GM23338 (cell line): ENCODE data around the gene ADGRD1. TPM values are rescaled to one million over a fixed set of nuclear protein-coding genes. Genes with fewer than 3 reads are reported as not detected.

Experiments used
- ATAC-seq: fragments of 200-7000 bp; cut with Tn5 transposase; 3 replicates; pipeline ENCODE4 v1.9.1; 2020
- DNase-seq: peaks from one replicate; pipeline ENCODE4 v3.0.0-alpha.2; 2015; ENCODE audit warnings: low spot score
- H2AFZ ChIP-seq: fragments of 200-600 bp; sonication (generic); 2 replicates; pipeline ENCODE4 v1.8.0; 2016; ENCODE audit warnings: antibody characterized with exemption, mild to moderate bottlenecking, moderate library complexity
- H3F3A ChIP-seq: fragments of 200-600 bp; sonication (generic); replicated peaks from 2 replicates; pipeline ENCODE4 v1.8.0; 2017; ENCODE audit warnings: antibody characterized with exemption, mixed run types, low read depth
- H3K27ac ChIP-seq: fragments of 200-600 bp; sonication (generic); 2 replicates; pipeline ENCODE4 v1.6.1; 2016; ENCODE audit warnings: low read depth
- H3K27me3 ChIP-seq: fragments of 200-600 bp; sonication (generic); 2 replicates; pipeline ENCODE4 v1.8.0; 2016; ENCODE audit warnings: mild to moderate bottlenecking, mixed run types, moderate library complexity; ENCODE audit not compliant: insufficient read depth
- H3K36me3 ChIP-seq: fragments of 200-600 bp; sonication (generic); 2 replicates; pipeline ENCODE4 v1.8.0; 2016; ENCODE audit warnings: mild to moderate bottlenecking; ENCODE audit not compliant: insufficient read depth
- H3K4me1 ChIP-seq: fragments of 200-600 bp; sonication (generic); 2 replicates; pipeline ENCODE4 v1.8.0; 2016; ENCODE audit warnings: mild to moderate bottlenecking, moderate library complexity; ENCODE audit not compliant: insufficient read depth
- H3K4me2 ChIP-seq: fragments of 200-600 bp; sonication (generic); 2 replicates; pipeline ENCODE4 v1.7.1; 2017; ENCODE audit warnings: mixed run types
- H3K4me3 ChIP-seq: fragments of 200-600 bp; sonication (generic); 2 replicates; pipeline ENCODE4 v1.6.1; 2016; ENCODE audit warnings: mixed run types
- H3K79me2 ChIP-seq: fragments of 200-600 bp; sonication (generic); replicated peaks from 2 replicates; pipeline ENCODE4 v1.8.0; 2017; ENCODE audit warnings: mild to moderate bottlenecking; ENCODE audit not compliant: insufficient read depth
- H3K9me2 ChIP-seq: fragments of 200-600 bp; sonication (generic); 2 replicates; pipeline ENCODE4 v1.8.0; 2017; ENCODE audit not compliant: insufficient read depth
- H4K20me1 ChIP-seq: fragments of 200-600 bp; sonication (generic); replicated peaks from 2 replicates; pipeline ENCODE4 v1.8.0; 2017; ENCODE audit warnings: mild to moderate bottlenecking; ENCODE audit not compliant: insufficient read depth
- H3K27ac Mint-ChIP-seq: 2 replicates; pipeline ENCODE4 v1.8.0; 2020; ENCODE audit warnings: inconsistent platforms, mild to moderate bottlenecking, moderate library complexity, mixed read lengths
- H3K27me3 Mint-ChIP-seq: 3 replicates; pipeline ENCODE4 v1.8.0; 2022; ENCODE audit warnings: low read depth, mild to moderate bottlenecking, moderate library complexity, mixed read lengths, inconsistent platforms; ENCODE audit not compliant: insufficient read depth, poor library complexity
- H3K36me3 Mint-ChIP-seq: 3 replicates; pipeline ENCODE4 v1.8.0; 2021; ENCODE audit warnings: low read depth, mild to moderate bottlenecking, inconsistent platforms, moderate library complexity, mixed read lengths
- H3K4me1 Mint-ChIP-seq: 3 replicates; pipeline ENCODE4 v1.8.0; 2020; ENCODE audit warnings: mild to moderate bottlenecking, inconsistent platforms, mixed read lengths
- H3K4me3 Mint-ChIP-seq: 3 replicates; pipeline ENCODE4 v1.8.0; 2021; ENCODE audit warnings: moderate library complexity, mild to moderate bottlenecking, inconsistent platforms, mixed read lengths
- H3K9me3 Mint-ChIP-seq: 3 replicates; pipeline ENCODE4 v1.8.0; 2020; ENCODE audit warnings: moderate library complexity, mild to moderate bottlenecking, inconsistent platforms, mixed read lengths
- EZH2 ChIP-seq: fragments of 200-600 bp; sonication (generic); IDR thresholded peaks from one replicate; pipeline ENCODE4 v1.8.0; 2017; ENCODE audit warnings: antibody characterized with exemption, mild to moderate bottlenecking, low read depth; ENCODE audit not compliant: unreplicated experiment
- EZH2phosphoT487 ChIP-seq: fragments of 200-600 bp; sonication (generic); IDR thresholded peaks from one replicate; pipeline ENCODE4 v1.8.1; 2018; ENCODE audit warnings: antibody characterized with exemption; ENCODE audit not compliant: unreplicated experiment
- NANOG ChIP-seq: IDR thresholded peaks from 2 replicates; pipeline ENCODE4 v1.6.1; 2016; ENCODE audit warnings: antibody characterized with exemption, borderline replicate concordance
- STAT1 ChIP-seq: IDR thresholded peaks from one replicate; pipeline ENCODE4 v1.6.1; 2016; ENCODE audit warnings: antibody characterized with exemption; ENCODE audit not compliant: unreplicated experiment
- ZNF114 ChIP-seq: fragments of 250-450 bp; sonication (Bioruptor Pico); IDR thresholded peaks from 2 replicates; pipeline ENCODE4 v1.5.0; 2020; ENCODE audit warnings: mild to moderate bottlenecking, moderate library complexity
- ZNF331 ChIP-seq: fragments of 250-450 bp; sonication (Bioruptor Pico); IDR thresholded peaks from 2 replicates; pipeline ENCODE4 v1.5.0; 2020; ENCODE audit warnings: low read depth, mild to moderate bottlenecking, moderate library complexity
- polyA plus RNA-seq: library from polyadenylated mRNA; unstranded; fragments of >200 nt; fragmentation: Nextera tagmentation; extraction: Ambion mirVana; gene quantifications from 2 replicates; pipeline ENCODE4 v1.2.1, GENCODE V29; 2016
- total RNA-seq: library from RNA; depleted of rRNA; stranded (reverse); fragments of >200 nt; shearing (Covaris generic); gene quantifications from 2 replicates; pipeline ENCODE4 v1.2.3, GENCODE V29; 2014
- TF ChIP-seq, protein P1 (sequence below): fragments of 250-450 bp; sonication (Bioruptor Pico); IDR thresholded peaks from 2 replicates; pipeline ENCODE4 v1.5.0; 2020; ENCODE audit warnings: mild to moderate bottlenecking, moderate library complexity
- TF ChIP-seq, protein P2 (sequence below), 2 experiments: fragments of 200-600 bp in 1 of 2; sonication (generic) in 1 of 2; conservative IDR thresholded peaks; 2 replicates each; pipeline versions ENCODE4 v1.5.1 to v1.6.1; 2016 to 2017; ENCODE audit warnings: antibody characterized with exemption in 2 of 2, low read depth in 2 of 2, mild to moderate bottlenecking in 2 of 2, moderate library complexity in 1 of 2
- TF ChIP-seq, protein P3 (sequence below): IDR thresholded peaks from one replicate; pipeline ENCODE4 v1.6.1; 2018; ENCODE audit warnings: antibody characterized with exemption; ENCODE audit not compliant: unreplicated experiment
- TF ChIP-seq, protein P4 (sequence below): IDR thresholded peaks from 2 replicates; pipeline ENCODE4 v1.6.1; 2016; ENCODE audit warnings: antibody characterized with exemption

ADGRD1 gene
- total and polyA plus RNA-seq, 2 experiments from 2014 or later: 1.4 TPM; not detected in 1

DNA sequence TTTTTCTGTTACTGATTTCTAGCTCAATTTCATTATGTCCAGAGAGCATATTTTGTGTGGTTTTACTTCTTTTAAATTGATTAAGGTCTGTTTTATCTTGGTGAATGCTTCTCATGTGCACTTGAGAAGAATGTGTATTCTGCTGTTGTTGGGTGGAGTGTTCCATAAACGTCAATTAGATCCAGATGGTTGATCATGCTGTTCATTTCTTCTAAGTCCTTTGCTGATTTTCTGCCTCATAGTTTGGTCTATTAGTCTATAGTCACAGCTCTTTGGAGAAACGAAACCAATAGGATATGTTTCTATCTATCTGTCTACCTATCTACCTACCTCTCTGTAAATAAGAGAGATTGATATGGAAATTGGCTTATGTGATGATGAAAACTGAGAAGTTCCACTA lies 17.1 kb upstream of the ADGRD1 start (continued):
- TF ChIP-seq, protein P1, sequence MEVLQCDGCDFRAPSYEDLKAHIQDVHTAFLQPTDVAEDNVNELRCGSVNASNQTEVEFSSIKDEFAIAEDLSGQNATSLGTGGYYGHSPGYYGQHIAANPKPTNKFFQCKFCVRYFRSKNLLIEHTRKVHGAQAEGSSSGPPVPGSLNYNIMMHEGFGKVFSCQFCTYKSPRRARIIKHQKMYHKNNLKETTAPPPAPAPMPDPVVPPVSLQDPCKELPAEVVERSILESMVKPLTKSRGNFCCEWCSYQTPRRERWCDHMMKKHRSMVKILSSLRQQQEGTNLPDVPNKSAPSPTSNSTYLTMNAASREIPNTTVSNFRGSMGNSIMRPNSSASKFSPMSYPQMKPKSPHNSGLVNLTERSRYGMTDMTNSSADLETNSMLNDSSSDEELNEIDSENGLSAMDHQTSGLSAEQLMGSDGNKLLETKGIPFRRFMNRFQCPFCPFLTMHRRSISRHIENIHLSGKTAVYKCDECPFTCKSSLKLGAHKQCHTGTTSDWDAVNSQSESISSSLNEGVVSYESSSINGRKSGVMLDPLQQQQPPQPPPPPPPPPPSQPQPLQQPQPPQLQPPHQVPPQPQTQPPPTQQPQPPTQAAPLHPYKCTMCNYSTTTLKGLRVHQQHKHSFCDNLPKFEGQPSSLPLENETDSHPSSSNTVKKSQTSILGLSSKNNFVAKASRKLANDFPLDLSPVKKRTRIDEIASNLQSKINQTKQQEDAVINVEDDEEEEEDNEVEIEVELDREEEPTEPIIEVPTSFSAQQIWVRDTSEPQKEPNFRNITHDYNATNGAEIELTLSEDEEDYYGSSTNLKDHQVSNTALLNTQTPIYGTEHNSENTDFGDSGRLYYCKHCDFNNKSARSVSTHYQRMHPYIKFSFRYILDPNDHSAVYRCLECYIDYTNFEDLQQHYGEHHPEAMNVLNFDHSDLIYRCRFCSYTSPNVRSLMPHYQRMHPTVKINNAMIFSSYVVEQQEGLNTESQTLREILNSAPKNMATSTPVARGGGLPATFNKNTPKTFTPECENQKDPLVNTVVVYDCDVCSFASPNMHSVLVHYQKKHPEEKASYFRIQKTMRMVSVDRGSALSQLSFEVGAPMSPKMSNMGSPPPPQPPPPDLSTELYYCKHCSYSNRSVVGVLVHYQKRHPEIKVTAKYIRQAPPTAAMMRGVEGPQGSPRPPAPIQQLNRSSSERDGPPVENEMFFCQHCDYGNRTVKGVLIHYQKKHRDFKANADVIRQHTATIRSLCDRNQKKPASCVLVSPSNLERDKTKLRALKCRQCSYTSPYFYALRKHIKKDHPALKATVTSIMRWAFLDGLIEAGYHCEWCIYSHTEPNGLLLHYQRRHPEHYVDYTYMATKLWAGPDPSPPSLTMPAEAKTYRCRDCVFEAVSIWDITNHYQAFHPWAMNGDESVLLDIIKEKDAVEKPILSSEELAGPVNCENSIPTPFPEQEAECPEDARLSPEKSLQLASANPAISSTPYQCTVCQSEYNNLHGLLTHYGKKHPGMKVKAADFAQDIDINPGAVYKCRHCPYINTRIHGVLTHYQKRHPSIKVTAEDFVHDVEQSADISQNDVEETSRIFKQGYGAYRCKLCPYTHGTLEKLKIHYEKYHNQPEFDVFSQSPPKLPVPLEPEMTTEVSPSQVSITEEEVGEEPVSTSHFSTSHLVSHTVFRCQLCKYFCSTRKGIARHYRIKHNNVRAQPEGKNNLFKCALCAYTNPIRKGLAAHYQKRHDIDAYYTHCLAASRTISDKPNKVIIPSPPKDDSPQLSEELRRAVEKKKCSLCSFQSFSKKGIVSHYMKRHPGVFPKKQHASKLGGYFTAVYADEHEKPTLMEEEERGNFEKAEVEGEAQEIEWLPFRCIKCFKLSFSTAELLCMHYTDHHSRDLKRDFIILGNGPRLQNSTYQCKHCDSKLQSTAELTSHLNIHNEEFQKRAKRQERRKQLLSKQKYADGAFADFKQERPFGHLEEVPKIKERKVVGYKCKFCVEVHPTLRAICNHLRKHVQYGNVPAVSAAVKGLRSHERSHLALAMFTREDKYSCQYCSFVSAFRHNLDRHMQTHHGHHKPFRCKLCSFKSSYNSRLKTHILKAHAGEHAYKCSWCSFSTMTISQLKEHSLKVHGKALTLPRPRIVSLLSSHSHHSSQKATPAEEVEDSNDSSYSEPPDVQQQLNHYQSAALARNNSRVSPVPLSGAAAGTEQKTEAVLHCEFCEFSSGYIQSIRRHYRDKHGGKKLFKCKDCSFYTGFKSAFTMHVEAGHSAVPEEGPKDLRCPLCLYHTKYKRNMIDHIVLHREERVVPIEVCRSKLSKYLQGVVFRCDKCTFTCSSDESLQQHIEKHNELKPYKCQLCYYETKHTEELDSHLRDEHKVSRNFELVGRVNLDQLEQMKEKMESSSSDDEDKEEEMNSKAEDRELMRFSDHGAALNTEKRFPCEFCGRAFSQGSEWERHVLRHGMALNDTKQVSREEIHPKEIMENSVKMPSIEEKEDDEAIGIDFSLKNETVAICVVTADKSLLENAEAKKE: no peak

DNA sequence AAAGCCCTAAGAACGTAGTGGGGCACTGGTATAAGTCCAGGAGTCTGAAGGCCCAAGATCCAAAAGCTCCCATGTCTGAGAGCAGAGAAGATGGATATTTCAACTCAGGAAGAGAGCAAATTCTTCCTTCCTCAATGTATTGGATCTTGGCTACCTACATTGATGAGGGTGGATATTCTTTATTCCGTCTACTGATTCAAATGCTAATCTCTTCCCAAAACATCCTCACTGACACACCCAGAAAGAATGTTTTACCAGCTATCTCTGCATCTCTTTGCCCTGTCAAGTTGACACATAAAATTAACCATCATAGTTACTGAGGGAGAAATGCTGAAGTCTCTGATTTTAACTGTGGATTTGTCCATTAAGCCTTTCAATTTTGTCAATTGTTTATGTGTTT lies 16.6 kb upstream of the ADGRD1 start:
- H3F3A ChIP-seq: no peaks in the 10 kb centered on the region
- H3K9me2 ChIP-seq: no peaks in the 10 kb centered on the region
- no peak overlapping the region for H3K27ac ChIP-seq
- ATAC-seq (no peak), DNase-seq (no peak)
- no peaks in the 10 kb centered on the region for H3K36me3 ChIP-seq
- Mint-ChIP-seq H3K9me3 (peaks cover 15% of the 10 kb centered on the region), H3K27me3 (peaks cover 6% of the 10 kb centered on the region), H3K4me3 (no peak overlapping the region), H3K4me1 (no peaks in the 10 kb centered on the region), H3K36me3 (no peaks in the 10 kb centered on the region; the same call in 2 of the 3 replicates), H3K27ac (no peak overlapping the region)
- no peaks in the 10 kb centered on the region for H3K79me2 ChIP-seq
- no peaks in the 10 kb centered on the region for H3K27me3 ChIP-seq
- H2AFZ ChIP-seq: no peak overlapping the region
- H4K20me1 ChIP-seq: no peaks in the 10 kb centered on the region
- no peak overlapping the region for H3K4me2 ChIP-seq
- no peak overlapping the region for H3K4me3 ChIP-seq
- H3K4me1 ChIP-seq: no peaks in the 10 kb centered on the region
- TF ChIP-seq ZNF331 (CRISPR knock-in tag) (no peak), EZH2phosphoT487 (no peak), NANOG (no peak), STAT1 (no peak), ZNF114 (CRISPR knock-in tag) (no peak), EZH2 (no peak)
- TF ChIP-seq, protein P2, sequence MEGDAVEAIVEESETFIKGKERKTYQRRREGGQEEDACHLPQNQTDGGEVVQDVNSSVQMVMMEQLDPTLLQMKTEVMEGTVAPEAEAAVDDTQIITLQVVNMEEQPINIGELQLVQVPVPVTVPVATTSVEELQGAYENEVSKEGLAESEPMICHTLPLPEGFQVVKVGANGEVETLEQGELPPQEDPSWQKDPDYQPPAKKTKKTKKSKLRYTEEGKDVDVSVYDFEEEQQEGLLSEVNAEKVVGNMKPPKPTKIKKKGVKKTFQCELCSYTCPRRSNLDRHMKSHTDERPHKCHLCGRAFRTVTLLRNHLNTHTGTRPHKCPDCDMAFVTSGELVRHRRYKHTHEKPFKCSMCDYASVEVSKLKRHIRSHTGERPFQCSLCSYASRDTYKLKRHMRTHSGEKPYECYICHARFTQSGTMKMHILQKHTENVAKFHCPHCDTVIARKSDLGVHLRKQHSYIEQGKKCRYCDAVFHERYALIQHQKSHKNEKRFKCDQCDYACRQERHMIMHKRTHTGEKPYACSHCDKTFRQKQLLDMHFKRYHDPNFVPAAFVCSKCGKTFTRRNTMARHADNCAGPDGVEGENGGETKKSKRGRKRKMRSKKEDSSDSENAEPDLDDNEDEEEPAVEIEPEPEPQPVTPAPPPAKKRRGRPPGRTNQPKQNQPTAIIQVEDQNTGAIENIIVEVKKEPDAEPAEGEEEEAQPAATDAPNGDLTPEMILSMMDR (conservative IDR thresholded peaks at IDR 0.05; ENCODE audit: low read depth in 2 of 2): no peak
- TF ChIP-seq, protein P3, sequence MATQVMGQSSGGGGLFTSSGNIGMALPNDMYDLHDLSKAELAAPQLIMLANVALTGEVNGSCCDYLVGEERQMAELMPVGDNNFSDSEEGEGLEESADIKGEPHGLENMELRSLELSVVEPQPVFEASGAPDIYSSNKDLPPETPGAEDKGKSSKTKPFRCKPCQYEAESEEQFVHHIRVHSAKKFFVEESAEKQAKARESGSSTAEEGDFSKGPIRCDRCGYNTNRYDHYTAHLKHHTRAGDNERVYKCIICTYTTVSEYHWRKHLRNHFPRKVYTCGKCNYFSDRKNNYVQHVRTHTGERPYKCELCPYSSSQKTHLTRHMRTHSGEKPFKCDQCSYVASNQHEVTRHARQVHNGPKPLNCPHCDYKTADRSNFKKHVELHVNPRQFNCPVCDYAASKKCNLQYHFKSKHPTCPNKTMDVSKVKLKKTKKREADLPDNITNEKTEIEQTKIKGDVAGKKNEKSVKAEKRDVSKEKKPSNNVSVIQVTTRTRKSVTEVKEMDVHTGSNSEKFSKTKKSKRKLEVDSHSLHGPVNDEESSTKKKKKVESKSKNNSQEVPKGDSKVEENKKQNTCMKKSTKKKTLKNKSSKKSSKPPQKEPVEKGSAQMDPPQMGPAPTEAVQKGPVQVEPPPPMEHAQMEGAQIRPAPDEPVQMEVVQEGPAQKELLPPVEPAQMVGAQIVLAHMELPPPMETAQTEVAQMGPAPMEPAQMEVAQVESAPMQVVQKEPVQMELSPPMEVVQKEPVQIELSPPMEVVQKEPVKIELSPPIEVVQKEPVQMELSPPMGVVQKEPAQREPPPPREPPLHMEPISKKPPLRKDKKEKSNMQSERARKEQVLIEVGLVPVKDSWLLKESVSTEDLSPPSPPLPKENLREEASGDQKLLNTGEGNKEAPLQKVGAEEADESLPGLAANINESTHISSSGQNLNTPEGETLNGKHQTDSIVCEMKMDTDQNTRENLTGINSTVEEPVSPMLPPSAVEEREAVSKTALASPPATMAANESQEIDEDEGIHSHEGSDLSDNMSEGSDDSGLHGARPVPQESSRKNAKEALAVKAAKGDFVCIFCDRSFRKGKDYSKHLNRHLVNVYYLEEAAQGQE: no peak
- TF ChIP-seq, protein P4, sequence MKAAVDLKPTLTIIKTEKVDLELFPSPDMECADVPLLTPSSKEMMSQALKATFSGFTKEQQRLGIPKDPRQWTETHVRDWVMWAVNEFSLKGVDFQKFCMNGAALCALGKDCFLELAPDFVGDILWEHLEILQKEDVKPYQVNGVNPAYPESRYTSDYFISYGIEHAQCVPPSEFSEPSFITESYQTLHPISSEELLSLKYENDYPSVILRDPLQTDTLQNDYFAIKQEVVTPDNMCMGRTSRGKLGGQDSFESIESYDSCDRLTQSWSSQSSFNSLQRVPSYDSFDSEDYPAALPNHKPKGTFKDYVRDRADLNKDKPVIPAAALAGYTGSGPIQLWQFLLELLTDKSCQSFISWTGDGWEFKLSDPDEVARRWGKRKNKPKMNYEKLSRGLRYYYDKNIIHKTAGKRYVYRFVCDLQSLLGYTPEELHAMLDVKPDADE: no peak
